HG03571 (cell line): ENCODE data around the gene CFAP99.

Experiments used
- ATAC-seq: cut with Tn5 transposase; IDR thresholded peaks from one replicate; pipeline ENCODE4 v1.9.1; 2021; ENCODE audit not compliant: unreplicated experiment

Gene CFAP99

DNA sequence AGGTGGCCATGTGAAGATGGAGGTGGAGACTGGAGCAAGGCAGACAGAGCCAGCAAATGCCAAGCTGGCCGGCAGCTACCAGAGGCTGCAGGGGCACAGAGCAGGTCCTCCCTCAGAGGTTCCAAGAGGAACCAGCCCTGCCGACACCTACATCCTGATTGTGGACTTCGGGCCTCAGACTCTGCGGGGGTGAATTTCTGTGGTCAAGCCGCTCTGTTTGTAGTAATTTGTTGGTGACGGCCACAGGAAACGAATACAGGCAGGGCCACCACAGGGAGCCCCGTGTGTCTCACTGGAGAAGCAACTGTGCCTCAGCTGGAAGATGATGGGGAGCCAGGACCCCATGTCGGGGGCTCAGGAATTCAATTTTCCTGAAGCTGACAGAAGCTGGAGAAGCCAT lies 28.6 kb upstream of the CFAP99 start:
- no peak for ATAC-seq

DNA sequence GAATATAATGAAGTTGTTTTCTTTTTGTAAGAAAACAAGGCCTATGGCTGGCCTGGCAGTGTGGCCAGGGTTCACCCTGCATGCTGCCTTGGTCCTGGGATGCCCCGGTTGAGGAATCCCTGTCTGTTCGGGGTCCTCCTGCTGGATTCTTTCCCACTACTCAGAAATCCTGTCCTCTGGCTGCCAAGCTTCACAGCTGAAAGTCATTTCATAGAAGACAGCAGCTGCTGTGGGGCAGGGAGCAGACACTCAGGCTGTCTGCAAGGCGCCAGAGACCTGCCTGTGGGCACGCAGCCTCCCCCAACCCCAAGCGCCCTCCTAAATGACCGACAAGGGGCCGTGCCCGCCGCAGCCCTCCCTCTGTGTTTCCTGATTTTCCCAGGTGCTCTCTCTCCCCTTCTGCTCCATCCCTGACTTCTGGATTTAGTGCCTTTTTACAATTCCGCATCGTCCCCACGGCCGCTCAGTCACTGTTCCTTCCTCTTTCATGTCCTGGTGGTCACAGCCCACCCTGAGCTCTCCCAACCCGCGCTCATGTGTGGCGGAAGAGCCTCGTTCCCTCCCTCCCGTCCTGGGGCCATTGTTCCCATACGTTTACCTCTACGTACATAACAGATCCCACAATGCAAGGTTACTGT lies 27.9 kb upstream of the CFAP99 start:
- no peak for ATAC-seq

DNA sequence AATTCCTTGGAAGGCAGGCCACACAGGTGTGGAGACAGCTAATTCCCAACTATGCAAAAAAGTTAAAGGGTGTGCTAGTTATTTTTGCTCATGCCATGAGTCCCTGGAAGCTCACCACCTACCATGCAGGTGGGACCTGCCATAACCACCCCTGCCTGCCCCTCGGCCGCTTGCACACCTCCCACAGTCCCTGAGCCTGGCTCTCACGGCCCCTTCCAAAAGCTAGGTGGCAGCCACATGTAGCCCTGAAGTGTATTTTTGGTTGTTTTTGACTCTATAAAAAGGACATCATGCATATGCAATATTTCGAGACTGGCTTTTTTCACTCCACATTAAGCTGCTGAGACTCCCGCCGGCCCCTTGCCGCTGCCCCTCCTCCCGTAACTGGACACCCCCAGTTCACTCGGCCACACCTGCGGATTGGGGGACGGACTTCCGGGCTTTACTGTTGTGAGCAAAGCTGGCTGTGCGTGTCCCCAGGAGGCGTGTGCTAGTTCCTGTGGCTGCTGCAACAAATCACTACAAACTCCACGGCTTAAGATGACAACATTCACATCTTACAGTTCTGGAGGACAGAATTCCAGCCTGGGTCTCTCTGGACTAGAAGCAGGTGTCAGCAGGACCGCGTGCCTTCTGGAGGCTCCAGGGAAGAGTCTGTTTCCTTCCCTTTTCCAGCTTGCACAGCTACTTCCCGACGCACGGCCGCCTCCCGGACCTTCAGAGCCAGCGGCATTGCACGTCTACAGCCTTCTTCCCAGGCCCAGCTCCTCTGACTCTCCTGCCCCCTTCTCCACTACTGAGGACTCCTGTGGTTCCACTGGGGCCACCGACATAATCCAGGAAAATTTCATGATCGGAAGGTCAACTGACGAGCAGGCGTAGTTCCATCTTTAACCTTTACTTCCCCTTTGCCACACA lies 25.1 kb upstream of the CFAP99 start:
- no peak for ATAC-seq

DNA sequence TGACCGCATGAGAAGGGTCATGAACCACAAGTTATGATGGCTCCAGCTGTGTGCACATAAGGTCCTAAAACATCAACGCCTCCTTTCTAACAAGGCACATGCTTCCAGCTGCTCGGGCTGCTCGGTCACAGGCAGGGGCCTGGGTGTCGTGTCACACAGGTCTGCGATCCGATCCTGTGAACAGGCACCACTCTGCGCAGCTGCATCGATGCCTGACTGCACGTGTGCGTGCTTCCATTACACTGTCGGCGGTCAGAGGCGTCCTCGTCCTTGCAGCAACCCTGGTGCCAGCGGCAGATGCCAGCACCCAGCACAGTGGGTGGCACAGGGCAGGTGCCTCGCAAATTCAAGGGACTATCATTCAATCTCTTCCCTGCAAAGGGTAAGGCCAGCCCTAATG lies 24.2 kb upstream of the CFAP99 start:
- no peak for ATAC-seq

DNA sequence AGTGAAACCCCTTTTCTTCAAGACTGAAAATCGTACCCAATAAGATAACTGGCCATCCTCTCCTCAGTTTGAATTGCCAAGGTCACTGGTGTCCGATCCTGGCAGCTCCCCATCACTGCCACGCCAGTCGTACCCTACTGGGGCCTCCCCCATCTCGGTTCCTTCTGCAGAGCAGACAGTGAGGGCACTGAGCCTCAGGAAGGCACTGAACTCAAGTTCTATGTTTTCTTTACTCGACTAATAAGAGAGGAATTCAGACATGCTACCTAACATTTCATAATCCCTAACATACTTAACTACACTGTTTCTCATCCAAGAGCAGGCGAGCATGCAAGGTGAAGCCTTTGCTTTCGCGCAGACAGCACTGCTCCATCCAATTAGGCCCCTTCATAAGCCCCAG lies 23.7 kb upstream of the CFAP99 start:
- ATAC-seq, result no peak

DNA sequence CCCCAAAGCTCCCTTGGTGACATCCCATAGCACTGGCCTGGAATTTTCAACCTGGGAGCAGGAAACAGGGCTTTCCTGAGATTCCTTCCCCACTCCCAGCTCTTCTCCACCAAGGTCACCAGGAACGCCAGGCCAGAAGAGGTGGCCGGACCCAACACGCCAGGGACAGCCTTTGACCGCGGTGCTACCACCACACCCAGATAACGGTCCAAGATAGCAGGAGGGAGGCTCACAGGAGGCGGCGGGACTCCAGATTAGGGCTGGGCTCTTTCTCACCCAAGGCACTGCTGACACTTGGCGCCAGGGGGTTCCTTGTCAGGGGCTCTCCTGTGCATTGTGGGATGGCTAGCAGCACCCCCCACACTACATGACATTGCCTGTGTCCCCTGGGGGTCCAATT lies 23.2 kb upstream of the CFAP99 start:
- no peak for ATAC-seq

DNA sequence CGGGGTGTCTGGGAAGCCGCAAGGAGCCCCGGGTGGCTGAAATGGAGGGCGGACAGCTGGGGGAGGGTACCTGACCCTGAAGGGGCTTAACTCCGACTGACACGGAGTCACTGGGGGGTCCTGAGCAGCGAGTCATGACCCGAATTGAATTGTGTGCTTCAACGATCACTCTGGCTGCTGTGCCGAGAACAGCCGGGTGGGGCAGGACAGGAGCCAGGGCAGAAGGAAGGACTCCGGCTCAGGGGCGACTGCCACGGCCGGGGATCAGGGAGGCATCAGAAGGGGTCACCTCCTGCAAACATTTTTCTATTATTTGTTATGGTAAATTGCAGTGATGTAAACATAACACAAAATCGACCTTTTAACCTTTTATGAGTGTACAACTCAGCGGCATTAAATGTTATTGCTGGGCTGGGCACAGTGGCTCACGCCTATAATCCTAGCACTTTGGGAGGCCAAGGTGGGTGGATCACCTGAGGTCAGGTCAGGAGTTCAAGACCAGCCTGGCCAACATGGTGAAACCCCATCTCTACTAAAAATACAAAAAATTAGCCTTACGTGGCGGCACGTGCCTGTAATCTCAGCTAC lies 21.9 kb upstream of the CFAP99 start:
- no peak for ATAC-seq

DNA sequence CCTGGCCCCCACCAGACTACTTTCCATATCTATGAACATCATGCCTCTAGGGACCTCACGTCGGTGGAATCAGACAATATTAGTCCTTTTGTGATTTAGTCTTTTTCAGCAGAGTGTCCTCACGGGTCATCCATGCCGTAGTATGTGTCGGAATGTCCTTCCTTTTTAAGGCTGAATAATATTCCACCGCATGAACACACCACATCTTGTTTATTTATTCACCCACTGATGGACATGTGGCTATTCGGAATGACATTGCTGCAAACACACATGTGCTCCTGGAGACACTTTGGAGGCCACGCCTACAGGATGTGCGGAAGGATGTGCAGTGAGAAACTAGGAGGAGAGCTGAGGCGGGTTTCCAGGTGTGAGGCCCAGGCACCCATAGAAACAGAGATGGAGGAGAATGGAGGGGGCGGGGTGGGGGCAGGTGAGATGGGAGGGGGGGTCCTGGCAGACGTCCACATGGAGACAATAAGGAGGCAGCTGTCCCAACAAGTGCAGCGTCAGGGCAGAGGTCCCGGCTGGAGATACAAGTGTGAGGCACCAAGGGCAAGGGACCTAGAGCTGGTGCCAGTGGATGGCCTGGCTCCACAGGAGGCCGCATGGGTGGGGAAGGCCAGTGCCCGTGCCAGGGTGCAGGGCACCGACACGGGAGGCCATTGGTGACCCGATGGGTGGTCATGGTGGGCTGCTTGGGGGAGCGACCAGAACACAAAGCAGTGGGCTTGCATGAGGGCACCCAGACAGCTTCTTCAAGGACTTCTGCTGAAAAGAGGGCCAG lies 21.0 kb upstream of the CFAP99 start:
- ATAC-seq, result no peak

DNA sequence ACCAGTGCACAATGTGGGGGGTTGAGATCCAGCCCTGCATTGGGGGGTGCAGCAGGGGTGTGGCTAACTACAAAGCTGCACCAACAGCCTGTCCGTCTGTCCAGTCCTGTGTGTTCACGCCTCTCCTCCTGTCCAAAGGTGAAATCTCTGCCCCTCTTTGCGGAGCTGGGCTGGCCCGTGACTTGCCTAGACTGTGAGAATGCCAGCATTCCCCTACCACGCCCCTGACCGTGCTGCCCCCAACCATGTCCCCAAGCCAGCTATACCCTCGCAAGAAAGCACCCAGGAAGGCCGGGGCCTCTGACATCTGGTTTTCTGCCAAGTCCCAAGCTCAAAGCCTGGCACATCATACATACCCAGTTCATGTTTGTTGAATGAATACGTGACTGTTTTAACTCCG lies 19.5 kb upstream of the CFAP99 start:
- ATAC-seq, result no peak

DNA sequence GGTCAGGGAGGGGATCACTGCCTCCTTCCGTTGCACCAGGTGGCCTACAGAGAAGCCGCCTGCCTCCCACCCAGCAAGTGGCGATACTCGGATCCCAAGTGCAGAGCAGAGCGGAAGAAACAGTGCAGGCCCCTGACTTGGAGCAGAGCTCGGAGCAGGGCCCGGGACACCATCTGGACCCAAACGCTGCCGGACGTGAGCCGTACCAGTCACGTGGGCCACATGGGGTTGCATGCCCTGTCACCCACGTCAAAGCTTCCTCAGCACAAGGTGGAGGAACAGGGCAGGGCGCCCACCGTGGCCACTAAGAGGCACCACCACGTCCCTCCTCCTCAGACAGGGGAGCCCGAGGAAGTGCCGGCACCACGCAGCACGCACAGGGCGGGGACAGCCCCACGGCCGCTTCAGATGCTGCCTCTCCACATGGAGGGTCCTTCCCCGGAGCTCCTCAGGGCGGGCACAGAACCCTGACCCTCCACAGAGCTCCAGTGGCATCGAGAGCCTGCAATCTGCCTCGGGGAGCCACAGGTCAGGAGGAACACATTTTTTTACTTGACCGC lies 19.0 kb upstream of the CFAP99 start:
- ATAC-seq, result no peak

DNA sequence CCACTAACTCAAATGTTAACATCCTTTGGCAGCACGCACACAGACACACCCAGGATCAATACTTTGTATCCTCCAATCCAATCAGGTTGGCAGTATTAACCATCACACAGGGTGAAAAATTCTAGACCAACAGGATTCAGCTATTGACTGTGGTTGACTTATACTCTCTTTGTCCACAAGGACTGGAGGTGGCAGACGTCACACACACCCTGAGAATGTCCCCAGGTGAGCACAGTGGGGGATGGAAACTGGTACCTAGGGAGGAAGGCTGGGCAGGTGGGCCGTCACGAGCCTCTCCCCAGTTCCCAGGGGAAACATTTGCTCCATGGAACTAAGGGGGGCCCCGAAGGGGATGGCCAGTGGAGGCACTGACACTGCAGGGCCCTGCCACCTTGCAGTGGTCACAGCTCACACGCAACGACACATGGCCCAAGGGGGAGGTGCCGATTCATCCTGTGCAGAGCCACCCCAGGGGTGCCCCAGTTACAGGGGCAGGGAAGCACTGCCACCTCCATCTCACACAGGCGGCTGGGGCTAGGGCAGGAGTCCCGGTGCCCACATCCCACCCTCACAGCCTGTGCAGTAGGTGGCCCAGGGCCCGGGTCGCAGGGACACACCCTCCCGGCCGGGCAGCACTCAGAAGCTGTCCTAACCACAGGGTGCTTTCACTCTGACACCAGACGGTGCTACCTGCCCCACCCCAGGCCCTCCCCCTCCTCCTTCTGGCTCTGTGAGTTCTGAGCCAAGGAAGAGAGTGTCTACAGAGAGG lies 17.7 kb upstream of the CFAP99 start:
- ATAC-seq, result no peak

DNA sequence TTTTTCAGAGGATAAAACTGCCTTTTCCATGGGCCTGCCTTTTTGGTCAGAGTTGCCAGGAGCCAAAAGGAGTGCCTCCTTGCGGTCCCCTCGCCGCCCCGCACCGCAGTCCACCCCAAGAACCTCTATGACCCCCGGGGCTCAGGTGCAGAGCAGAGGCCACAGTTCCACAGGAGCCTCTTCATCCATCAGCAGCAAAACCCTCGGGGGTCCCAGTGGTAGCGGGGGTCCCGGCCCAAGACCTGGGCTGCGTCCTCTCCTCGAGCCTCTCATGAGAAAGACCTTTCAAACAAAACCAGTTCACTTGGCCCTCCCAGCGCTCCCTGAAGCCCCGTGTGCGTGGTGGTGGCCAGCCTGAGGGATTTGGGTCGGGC lies 17.2 kb upstream of the CFAP99 start:
- ATAC-seq, result no peak

DNA sequence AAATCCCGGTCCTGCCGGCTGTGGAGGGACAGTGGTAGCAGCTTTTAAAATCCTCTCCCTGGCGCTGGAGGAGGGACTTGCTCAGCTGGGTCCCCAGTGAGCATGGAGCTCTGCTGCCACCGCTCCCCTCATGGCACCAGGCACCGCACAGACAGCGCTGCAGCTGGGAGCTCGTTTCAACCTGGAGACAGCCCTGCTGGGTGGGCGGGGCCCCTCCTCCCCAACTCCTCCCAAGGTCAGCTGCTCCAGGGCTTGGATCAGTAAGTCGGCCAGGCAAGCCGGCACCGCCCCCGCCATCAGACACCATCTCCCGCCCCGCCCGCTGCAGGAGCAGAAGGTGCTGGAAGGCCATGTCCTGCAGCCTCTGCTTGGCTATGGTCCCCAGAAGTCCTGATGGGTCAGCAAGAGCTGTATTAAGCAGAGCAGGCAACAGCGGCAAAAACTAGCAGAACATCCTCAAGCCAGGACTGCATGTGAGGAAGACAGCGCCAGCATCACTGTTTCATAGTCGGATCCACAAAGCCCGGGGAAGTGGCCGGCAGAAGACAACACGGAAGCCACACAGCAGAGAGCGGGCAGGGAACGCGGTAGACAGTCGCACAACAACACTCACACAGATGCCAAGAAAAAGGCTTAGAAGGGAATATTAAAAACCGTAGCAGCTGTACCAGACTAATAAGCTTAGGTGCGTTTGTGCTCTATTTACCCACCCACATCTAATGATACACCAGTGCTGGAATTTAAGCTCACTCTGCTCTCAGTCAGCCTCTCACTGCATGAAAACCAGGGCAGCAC lies 16.5 kb upstream of the CFAP99 start:
- no peak for ATAC-seq

DNA sequence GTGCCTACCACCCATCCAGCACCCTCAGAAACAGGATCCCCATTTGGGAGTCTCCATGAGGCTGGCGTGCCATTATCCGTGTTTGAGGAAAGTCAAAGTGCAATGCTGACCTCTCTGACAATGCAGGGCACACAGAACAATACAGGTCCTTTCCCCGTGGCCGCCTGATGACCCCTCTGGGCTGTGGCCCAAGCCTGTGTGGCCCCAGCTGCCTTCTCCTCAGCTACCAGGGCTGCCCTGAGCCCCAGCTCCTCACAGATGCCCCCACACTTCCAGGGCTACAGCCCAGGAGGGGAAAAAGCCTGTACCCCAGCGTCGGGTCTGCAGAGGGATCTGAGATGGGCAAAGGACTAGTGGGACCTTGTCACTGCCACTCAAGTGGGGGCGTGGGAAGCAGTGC lies 15.8 kb upstream of the CFAP99 start:
- ATAC-seq, result no peak

DNA sequence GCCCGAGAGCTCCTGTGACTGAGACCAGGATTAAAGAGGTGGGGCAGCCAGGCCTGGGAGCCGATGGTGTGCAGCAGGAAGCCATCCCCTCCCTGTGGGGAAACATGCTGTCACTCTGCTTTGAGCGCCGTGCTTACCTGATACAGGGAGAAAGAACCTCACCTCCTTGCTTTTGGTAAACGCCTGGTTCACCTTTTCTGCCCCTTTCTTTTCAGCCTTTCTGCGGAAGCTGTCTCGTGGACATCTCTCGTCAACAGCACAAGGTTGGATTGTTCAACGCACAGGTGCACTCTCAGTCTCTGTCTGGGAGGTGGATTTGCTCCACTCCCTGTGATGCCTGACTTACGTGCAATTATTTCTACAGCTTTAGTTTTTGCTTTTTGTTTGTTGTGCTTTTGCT lies 12.3 kb upstream of the CFAP99 start:
- no peak for ATAC-seq

DNA sequence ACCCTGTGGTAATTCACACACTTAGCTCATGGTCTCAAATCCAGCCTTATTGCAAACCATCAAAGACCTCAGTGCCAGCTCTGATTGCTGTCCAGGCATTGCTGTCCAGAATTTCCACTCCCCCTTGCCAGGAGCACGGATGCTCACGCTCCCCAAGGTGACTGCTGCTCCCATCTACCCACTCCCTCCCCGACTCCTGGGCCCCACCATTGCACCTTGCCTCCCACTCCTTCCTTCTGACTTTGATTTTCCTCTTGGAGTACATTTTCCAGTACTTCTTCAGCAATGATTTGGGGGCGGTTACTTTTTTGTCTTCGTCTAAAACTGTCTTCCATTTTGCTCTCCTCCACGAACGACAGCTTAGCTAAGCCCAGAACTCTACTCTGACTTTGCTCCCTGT lies 11.8 kb upstream of the CFAP99 start:
- no peak for ATAC-seq

DNA sequence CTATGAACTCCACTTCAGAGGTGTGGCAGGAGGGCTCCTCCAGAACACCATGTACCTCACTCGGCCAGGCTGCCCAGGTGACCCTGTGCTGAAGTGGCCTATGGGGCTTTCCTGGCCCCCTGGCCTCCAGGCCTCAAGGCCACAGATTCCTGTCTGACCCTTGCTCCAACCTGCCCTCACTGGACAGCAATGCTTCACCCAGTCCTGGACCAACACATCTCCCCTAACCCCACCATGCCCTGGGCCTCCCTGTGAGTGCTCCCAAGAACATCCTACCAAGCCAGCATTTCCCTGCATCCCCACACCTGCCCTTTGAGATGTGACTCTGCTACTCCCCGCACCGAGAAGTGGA lies 10.8 kb upstream of the CFAP99 start:
- ATAC-seq, result no peak

DNA sequence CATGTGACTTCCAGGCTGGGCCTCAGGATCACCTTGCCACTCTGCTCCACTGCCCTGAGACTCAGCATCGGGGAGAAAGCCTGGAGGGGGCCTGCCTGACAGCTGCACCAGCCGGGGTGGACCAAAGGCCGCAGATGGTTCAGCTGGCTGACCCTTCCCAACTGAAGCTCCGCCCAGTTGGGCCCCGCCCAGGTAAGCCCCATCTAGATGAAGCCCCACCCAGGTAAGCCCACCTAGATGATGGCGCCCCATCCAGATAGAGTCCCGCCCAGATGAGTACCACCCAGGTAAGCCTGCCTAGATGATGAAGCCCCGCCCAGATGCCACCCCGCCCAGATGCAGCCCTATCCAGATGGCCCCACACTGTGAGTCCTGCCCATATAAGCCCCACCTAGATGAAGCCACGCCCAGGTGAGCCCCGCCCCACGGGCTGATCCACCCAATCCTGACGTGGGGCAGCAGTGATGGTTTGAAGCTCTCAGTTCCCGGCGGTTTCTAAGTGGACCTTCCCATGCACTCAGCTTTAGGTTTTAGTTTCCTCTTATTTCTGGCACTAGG lies 10.3 kb upstream of the CFAP99 start:
- ATAC-seq, result no peak

DNA sequence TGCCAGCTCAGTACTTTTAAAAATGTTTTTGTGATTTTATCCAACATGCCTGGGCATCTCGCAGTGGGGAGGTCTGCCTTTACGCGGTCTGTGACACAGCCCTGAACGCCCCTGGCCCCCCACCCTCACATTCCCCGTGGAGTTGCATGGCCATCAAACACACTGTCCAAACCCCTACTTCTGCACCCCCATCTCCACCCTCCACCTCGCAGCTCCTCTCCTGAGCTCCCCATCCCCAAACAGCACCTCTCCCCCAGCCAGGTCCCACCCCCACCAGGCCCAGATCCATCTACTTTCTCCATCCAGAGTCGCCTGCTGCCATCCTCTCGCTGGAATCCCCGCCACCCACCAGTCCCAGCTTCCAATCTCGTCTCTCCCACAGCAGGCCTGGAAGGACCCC lies 9.8 kb upstream of the CFAP99 start:
- ATAC-seq, result no peak
